ENCODE data around the gene FAM98A. TPM values are rescaled to one million over a fixed set of nuclear protein-coding genes. Genes with fewer than 3 reads are reported as not detected.

FAM98A gene
- total and polyA plus RNA-seq, 9 of the 15 experiments (the other 6 are each of a cell fraction or from before 2014, with no cell fraction given): 16.5 to 238 (median 44.6) TPM

DNA sequence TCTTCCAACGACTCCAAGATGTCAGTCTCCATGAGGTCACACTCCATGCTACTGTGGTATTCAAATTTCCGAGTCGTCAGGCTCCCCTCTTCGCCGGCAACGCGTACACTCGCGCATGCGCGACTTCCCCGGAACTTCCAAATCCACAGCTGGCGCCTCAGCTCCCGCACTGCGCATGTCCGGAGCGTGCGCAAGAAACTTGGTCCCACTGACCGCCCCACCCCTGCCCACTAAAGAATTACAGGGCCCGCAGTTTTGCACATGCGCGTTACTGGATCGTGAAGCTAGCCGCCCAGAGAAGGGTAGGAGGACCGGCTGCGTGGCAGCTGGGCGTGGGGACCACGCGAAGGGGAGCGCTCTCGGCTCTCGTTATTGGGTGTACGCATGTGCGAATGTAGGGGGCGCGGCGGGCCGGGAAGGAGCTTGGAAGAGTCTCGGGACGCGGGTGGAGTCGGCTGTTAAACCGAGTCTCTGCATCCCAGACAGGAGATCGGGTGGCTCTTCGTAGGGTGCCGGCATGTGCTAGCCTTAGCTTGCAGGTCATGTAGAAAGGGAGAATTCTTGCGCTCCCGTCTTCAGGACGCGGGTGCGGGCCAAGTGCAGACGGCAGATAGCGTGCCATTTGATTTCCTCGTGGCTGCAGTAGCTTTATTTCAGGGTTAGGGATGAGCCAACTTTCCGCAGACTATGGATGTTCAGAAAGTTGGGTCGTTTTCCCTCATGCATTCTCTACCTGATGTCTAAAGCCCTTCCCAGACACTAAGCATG lies at the start of gene FAM98A (continued):
- TF ChIP-seq, protein P1, sequence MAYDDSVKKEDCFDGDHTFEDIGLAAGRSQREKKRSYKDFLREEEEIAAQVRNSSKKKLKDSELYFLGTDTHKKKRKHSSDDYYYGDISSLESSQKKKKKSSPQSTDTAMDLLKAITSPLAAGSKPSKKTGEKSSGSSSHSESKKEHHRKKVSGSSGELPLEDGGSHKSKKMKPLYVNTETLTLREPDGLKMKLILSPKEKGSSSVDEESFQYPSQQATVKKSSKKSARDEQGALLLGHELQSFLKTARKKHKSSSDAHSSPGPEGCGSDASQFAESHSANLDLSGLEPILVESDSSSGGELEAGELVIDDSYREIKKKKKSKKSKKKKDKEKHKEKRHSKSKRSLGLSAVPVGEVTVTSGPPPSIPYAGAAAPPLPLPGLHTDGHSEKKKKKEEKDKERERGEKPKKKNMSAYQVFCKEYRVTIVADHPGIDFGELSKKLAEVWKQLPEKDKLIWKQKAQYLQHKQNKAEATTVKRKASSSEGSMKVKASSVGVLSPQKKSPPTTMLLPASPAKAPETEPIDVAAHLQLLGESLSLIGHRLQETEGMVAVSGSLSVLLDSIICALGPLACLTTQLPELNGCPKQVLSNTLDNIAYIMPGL (CRISPR knock-in tag; IDR thresholded peaks at IDR 0.05): peak; percentile 77; the same call in 1 of the 2 replicates
- TF ChIP-seq, protein P2, sequence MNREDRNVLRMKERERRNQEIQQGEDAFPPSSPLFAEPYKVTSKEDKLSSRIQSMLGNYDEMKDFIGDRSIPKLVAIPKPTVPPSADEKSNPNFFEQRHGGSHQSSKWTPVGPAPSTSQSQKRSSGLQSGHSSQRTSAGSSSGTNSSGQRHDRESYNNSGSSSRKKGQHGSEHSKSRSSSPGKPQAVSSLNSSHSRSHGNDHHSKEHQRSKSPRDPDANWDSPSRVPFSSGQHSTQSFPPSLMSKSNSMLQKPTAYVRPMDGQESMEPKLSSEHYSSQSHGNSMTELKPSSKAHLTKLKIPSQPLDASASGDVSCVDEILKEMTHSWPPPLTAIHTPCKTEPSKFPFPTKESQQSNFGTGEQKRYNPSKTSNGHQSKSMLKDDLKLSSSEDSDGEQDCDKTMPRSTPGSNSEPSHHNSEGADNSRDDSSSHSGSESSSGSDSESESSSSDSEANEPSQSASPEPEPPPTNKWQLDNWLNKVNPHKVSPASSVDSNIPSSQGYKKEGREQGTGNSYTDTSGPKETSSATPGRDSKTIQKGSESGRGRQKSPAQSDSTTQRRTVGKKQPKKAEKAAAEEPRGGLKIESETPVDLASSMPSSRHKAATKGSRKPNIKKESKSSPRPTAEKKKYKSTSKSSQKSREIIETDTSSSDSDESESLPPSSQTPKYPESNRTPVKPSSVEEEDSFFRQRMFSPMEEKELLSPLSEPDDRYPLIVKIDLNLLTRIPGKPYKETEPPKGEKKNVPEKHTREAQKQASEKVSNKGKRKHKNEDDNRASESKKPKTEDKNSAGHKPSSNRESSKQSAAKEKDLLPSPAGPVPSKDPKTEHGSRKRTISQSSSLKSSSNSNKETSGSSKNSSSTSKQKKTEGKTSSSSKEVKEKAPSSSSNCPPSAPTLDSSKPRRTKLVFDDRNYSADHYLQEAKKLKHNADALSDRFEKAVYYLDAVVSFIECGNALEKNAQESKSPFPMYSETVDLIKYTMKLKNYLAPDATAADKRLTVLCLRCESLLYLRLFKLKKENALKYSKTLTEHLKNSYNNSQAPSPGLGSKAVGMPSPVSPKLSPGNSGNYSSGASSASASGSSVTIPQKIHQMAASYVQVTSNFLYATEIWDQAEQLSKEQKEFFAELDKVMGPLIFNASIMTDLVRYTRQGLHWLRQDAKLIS (CRISPR knock-in tag; IDR thresholded peaks at IDR 0.05): no peak
- TF ChIP-seq, protein P3, sequence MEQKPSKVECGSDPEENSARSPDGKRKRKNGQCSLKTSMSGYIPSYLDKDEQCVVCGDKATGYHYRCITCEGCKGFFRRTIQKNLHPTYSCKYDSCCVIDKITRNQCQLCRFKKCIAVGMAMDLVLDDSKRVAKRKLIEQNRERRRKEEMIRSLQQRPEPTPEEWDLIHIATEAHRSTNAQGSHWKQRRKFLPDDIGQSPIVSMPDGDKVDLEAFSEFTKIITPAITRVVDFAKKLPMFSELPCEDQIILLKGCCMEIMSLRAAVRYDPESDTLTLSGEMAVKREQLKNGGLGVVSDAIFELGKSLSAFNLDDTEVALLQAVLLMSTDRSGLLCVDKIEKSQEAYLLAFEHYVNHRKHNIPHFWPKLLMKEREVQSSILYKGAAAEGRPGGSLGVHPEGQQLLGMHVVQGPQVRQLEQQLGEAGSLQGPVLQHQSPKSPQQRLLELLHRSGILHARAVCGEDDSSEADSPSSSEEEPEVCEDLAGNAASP (IDR thresholded peaks at IDR 0.05): no peak
- no peak for TF ChIP-seq HDAC6 (IDR thresholded peaks at IDR 0.05; ENCODE audit: low read depth, low read length)
- TF ChIP-seq, protein P4, sequence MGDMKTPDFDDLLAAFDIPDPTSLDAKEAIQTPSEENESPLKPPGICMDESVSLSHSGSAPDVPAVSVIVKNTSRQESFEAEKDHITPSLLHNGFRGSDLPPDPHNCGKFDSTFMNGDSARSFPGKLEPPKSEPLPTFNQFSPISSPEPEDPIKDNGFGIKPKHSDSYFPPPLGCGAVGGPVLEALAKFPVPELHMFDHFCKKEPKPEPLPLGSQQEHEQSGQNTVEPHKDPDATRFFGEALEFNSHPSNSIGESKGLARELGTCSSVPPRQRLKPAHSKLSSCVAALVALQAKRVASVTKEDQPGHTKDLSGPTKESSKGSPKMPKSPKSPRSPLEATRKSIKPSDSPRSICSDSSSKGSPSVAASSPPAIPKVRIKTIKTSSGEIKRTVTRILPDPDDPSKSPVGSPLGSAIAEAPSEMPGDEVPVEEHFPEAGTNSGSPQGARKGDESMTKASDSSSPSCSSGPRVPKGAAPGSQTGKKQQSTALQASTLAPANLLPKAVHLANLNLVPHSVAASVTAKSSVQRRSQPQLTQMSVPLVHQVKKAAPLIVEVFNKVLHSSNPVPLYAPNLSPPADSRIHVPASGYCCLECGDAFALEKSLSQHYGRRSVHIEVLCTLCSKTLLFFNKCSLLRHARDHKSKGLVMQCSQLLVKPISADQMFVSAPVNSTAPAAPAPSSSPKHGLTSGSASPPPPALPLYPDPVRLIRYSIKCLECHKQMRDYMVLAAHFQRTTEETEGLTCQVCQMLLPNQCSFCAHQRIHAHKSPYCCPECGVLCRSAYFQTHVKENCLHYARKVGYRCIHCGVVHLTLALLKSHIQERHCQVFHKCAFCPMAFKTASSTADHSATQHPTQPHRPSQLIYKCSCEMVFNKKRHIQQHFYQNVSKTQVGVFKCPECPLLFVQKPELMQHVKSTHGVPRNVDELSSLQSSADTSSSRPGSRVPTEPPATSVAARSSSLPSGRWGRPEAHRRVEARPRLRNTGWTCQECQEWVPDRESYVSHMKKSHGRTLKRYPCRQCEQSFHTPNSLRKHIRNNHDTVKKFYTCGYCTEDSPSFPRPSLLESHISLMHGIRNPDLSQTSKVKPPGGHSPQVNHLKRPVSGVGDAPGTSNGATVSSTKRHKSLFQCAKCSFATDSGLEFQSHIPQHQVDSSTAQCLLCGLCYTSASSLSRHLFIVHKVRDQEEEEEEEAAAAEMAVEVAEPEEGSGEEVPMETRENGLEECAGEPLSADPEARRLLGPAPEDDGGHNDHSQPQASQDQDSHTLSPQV (IDR thresholded peaks at IDR 0.05): peak; percentile 49; the same call in 1 of the 2 replicates
- no peak for TF ChIP-seq MTA2 (IDR thresholded peaks at IDR 0.05; ENCODE audit: low read depth)
- no peak for TF ChIP-seq DDX20 (tag; IDR thresholded peaks at IDR 0.05; ENCODE audit: low read depth)
- TF ChIP-seq NCOA2 (IDR thresholded peaks at IDR 0.05; ENCODE audit: partially characterized antibody in 2 of 2): no peak
- TF ChIP-seq NFRKB (IDR thresholded peaks at IDR 0.05; ENCODE audit: low read depth): no peak
- TF ChIP-seq, protein P5, sequence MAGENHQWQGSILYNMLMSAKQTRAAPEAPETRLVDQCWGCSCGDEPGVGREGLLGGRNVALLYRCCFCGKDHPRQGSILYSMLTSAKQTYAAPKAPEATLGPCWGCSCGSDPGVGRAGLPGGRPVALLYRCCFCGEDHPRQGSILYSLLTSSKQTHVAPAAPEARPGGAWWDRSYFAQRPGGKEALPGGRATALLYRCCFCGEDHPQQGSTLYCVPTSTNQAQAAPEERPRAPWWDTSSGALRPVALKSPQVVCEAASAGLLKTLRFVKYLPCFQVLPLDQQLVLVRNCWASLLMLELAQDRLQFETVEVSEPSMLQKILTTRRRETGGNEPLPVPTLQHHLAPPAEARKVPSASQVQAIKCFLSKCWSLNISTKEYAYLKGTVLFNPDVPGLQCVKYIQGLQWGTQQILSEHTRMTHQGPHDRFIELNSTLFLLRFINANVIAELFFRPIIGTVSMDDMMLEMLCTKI (IDR thresholded peaks at IDR 0.05; ENCODE audit: partially characterized antibody): no peak
- no peak for TF ChIP-seq POLR3G (IDR thresholded peaks at IDR 0.05; ENCODE audit: extremely low read depth, insufficient read length, insufficient replicate concordance)
